NCI-H510A treated with DMSO at 0.1 percent for 48 hours (cell line): ENCODE results near the gene PTPN14.

ENCODE experiments used
- DNase-seq: peaks from one replicate; lab custom pipeline; 2025; lab: John Stamatoyannopoulos, UW

PTPN14 gene

GRCh38 chr1:214476229-214476985, 75.0 kb downstream of the PTPN14 start:
- no peak for DNase-seq

GRCh38 chr1:214475746-214476145, 75.7 kb downstream of the PTPN14 start:
- no peak for DNase-seq

GRCh38 chr1:214475331-214475730, 76.1 kb downstream of the PTPN14 start:
- no peak for DNase-seq

GRCh38 chr1:214474467-214474866, 76.9 kb downstream of the PTPN14 start:
- DNase-seq: no peak

- no peak for DNase-seq
Observed at GRCh38 chr1:214473862-214474261, 77.5 kb downstream of the PTPN14 start.

- DNase-seq: no peak
Observed at GRCh38 chr1:214473387-214473786, 78.0 kb downstream of the PTPN14 start.

- no peak for DNase-seq
Observed at GRCh38 chr1:214472364-214472763, 79.0 kb downstream of the PTPN14 start.

- DNase-seq: no peak
Observed at GRCh38 chr1:214471458-214471857, 79.9 kb downstream of the PTPN14 start.

- DNase-seq: no peak
Observed at GRCh38 chr1:214470132-214470531, 81.3 kb downstream of the PTPN14 start.

GRCh38 chr1:214469290-214469689, 82.1 kb downstream of the PTPN14 start:
- DNase-seq: no peak

- no peak for DNase-seq
Observed at GRCh38 chr1:214467078-214467585, 84.3 kb downstream of the PTPN14 start.

- no peak for DNase-seq
Observed at GRCh38 chr1:214466403-214467077, 84.9 kb downstream of the PTPN14 start.

GRCh38 chr1:214464445-214465287, 86.7 kb downstream of the PTPN14 start:
- no peak for DNase-seq

- no peak for DNase-seq
Observed at GRCh38 chr1:214463596-214463995, 87.8 kb downstream of the PTPN14 start.

- DNase-seq: no peak
Observed at GRCh38 chr1:214462882-214463281, 88.5 kb downstream of the PTPN14 start.

- no peak for DNase-seq
Observed at GRCh38 chr1:214461305-214461704, 90.1 kb downstream of the PTPN14 start.

- no peak for DNase-seq
Observed at GRCh38 chr1:214460304-214460916, 91.0 kb downstream of the PTPN14 start.

- DNase-seq: no peak
Observed at GRCh38 chr1:214459895-214460294, 91.5 kb downstream of the PTPN14 start.

- DNase-seq: no peak
Observed at GRCh38 chr1:214458541-214458940, 92.9 kb downstream of the PTPN14 start.

- DNase-seq: no peak
Observed at GRCh38 chr1:214455971-214456867, 95.2 kb downstream of the PTPN14 start.

- DNase-seq: no peak
Observed at GRCh38 chr1:214455479-214455878, 95.9 kb downstream of the PTPN14 start.
